Activated CD4-positive, alpha-beta T cell treated with anti-CD3 and anti-CD28 coated beads, Interleukin-10, Interleukin-2, amounts not matched to agents 100 ng/mL and 50 ng/mL, durations not matched to agents 16 hours and 8 hours (primary cell): ENCODE measurements around the gene FAM219A.

Experiments
- DNase-seq: peaks from one replicate; pipeline ENCODE4 v3.0.0-alpha.2; 2020

Gene FAM219A

GRCh38 chr9:34458013-34458958 is at the start of gene FAM219A, which contains the start of gene DNAI1:
FAM219A (minus strand) TSS chr9:34458570; CDS start chr9:34458263, 307 bp downstream.
DNAI1 (plus strand) TSS chr9:34458805; CDS start chr9:34459006, 201 bp downstream.
- peak; percentile 99 for DNase-seq

GRCh38 chr9:34507966-34508365 is 49.6 kb upstream of the FAM219A start:
- no peak for DNase-seq

GRCh38 chr9:34507556-34507955 is 49.2 kb upstream of the FAM219A start:
- no peak for DNase-seq

- no peak for DNase-seq
Measured at GRCh38 chr9:34506623-34507022, 48.3 kb upstream of the FAM219A start.

- no peak for DNase-seq
Measured at GRCh38 chr9:34505370-34506120, 47.2 kb upstream of the FAM219A start.

GRCh38 chr9:34503406-34503805 is 45.0 kb upstream of the FAM219A start:
- DNase-seq, result no peak

GRCh38 chr9:34502891-34503290 is 44.5 kb upstream of the FAM219A start:
- no peak for DNase-seq

GRCh38 chr9:34502471-34502870 is 44.1 kb upstream of the FAM219A start:
- DNase-seq, result no peak

- no peak for DNase-seq
Measured at GRCh38 chr9:34501889-34502425, 43.6 kb upstream of the FAM219A start.

- DNase-seq, result no peak
Measured at GRCh38 chr9:34501372-34501771, 43.0 kb upstream of the FAM219A start.

GRCh38 chr9:34500623-34501267 is 42.4 kb upstream of the FAM219A start:
- DNase-seq, result peak; percentile 87

- DNase-seq, result no peak
Measured at GRCh38 chr9:34499076-34499475, 40.7 kb upstream of the FAM219A start.

- DNase-seq, result no peak
Measured at GRCh38 chr9:34498553-34498952, 40.2 kb upstream of the FAM219A start.

GRCh38 chr9:34496149-34496712 is 37.9 kb upstream of the FAM219A start:
- no peak for DNase-seq

- DNase-seq, result peak; percentile 13
Measured at GRCh38 chr9:34493972-34494535, 35.7 kb upstream of the FAM219A start.

- DNase-seq, result no peak
Measured at GRCh38 chr9:34492051-34492450, 33.7 kb upstream of the FAM219A start.

- DNase-seq, result no peak
Measured at GRCh38 chr9:34491596-34491995, 33.2 kb upstream of the FAM219A start.

GRCh38 chr9:34490760-34491159 is 32.4 kb upstream of the FAM219A start:
- no peak for DNase-seq

- DNase-seq, result no peak
Measured at GRCh38 chr9:34490360-34490759, 32.0 kb upstream of the FAM219A start.

- DNase-seq, result no peak
Measured at GRCh38 chr9:34486572-34486971, 28.2 kb upstream of the FAM219A start.

- DNase-seq, result no peak
Measured at GRCh38 chr9:34485822-34486221, 27.5 kb upstream of the FAM219A start.

GRCh38 chr9:34484678-34485077 is 26.3 kb upstream of the FAM219A start:
- no peak for DNase-seq
